Frontal cortex (tissue), 1 donor: ENCODE data around the gene CCDC85A. TPM values are rescaled to one million over a fixed set of nuclear protein-coding genes. Genes with fewer than 3 reads are reported as not detected.

Experiments used
- small RNA-seq: library from RNA; depleted of rRNA; stranded (forward); fragments of <200 nt; gene quantifications from one replicate; pipeline ENCODE3, GENCODE V24; 2014
- total RNA-seq: library from RNA; depleted of rRNA; stranded (reverse); fragments of >200 nt; gene quantifications from one replicate; pipeline ENCODE4 v1.2.3, GENCODE V29; 2014

CCDC85A gene
- total RNA-seq, 1 donor from 2014 or later: 31.0 TPM

Small RNAs within 50 kb of the gene (small RNA-seq; reads per million reads assigned to genes)
- gene RNA5SP93: not detected
